ENCODE measurements around the gene ABCA4. TPM values are rescaled to one million over a fixed set of nuclear protein-coding genes. Genes with fewer than 3 reads are reported as not detected.
"Not testable (repeated sequence)": the region's sequence is repeated elsewhere in the genome, so short reads cannot be mapped to it uniquely, and the experiment has no call there.

The ABCA4 gene
- total RNA-seq, 1 experiment from 2014 or later = 1.5 TPM

- intact Hi-C loops (cut with micrococcal nuclease; ENCODE audit: unreplicated experiment) = no loop called here
Measured at GRCh38 chr1:93958032-93958725, 162.8 kb downstream of the ABCA4 start.

DNA sequence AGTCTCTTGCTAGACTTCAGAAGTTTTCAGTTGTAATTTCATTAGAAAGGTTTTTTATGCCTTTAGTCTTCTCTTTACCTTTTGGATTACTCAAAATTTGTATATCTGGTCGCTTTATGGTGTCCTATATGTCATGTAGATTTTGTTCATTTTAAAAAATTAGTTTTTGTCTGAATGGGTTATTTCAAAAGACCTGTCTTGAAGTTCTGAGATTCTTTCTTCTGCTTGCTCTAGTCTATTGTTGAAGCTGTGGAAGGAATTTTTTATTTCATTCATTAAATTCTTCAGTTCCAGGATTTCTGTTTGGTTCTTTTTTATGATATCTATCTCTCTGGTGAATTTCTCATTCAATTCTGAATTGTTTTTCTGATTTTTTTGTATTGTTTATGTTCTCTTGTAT lies 165.2 kb downstream of the ABCA4 start:
- ChIA-PET POLR2A (no interaction called here), CTCF (no interaction called here)
- DNase-seq (ENCODE audit: low read depth, low spot score) (no peak), ATAC-seq (no peak)
- H3K27me3 ChIP-seq (ENCODE audit: control insufficient read depth, insufficient read depth, low read length) = no peaks in the 10 kb centered on the region; the same call in 1 of the 2 replicates
- no peak overlapping the region for H3K4me3 ChIP-seq (ENCODE audit: low read depth in 2 of 2, low read length in 2 of 2)
- intact Hi-C loops (cut with micrococcal nuclease; ENCODE audit: unreplicated experiment) (no loop called here), in situ Hi-C loops (cut with HindIII; ENCODE audit: low pct_unique_long_range_greater_than_20kb, low sequenced_read_pairs) (no loop called here)
- BruUV-seq (replicated peaks) = no TSS peak
- no peaks in the 10 kb centered on the region for H3K36me3 ChIP-seq (ENCODE audit: control insufficient read depth, insufficient read depth, low read length)
- TF ChIP-seq CTCF (IDR thresholded peaks at IDR 0.05) (no peak), REST (IDR thresholded peaks at IDR 0.05; ENCODE audit: insufficient read depth in 1 of 2, low read depth in 2 of 2, low read length in 1 of 2) (no peak), POLR2AphosphoS5 (IDR thresholded peaks at IDR 0.05; ENCODE audit: low read depth, low read length) (no peak), TCF7L2 (IDR thresholded peaks at IDR 0.05; ENCODE audit: low read depth, low read length) (no peak), SIN3A (IDR thresholded peaks at IDR 0.05; ENCODE audit: borderline replicate concordance, insufficient read depth, low read depth, low read length) (no peak)
- H3K27ac ChIP-seq (ENCODE audit: low read length) = no peak overlapping the region
- no peaks in the 10 kb centered on the region for H3K4me1 ChIP-seq (ENCODE audit: control insufficient read depth, insufficient read depth, low read length)
- no peaks in the 10 kb centered on the region for H3K9me3 ChIP-seq (ENCODE audit: control insufficient read depth, insufficient read depth, low read depth, low read length)

More at GRCh38 chr1:93958032-93958725, 162.8 kb downstream of the ABCA4 start:
- Histone ChIP-seq H3K9me3 (ENCODE audit: control insufficient read depth, insufficient read depth, low read depth, low read length) (no peaks in the 10 kb centered on the region), H3K4me3 (ENCODE audit: low read depth in 2 of 2, low read length in 2 of 2) (no peak overlapping the region), H3K4me1 (ENCODE audit: control insufficient read depth, insufficient read depth, low read length) (no peaks in the 10 kb centered on the region), H3K27ac (ENCODE audit: low read length) (no peak overlapping the region), H3K27me3 (ENCODE audit: control insufficient read depth, insufficient read depth, low read length) (no peaks in the 10 kb centered on the region; the same call in 1 of the 2 replicates), H3K36me3 (ENCODE audit: control insufficient read depth, insufficient read depth, low read length) (no peaks in the 10 kb centered on the region)
- BruUV-seq (replicated peaks) = no TSS peak
- no peak for ATAC-seq
- in situ Hi-C loops (cut with HindIII; ENCODE audit: low pct_unique_long_range_greater_than_20kb, low sequenced_read_pairs) = no loop called here
- TF ChIP-seq TCF7L2 (IDR thresholded peaks at IDR 0.05; ENCODE audit: low read depth, low read length) (no peak), CTCF (IDR thresholded peaks at IDR 0.05) (no peak), SIN3A (IDR thresholded peaks at IDR 0.05; ENCODE audit: borderline replicate concordance, insufficient read depth, low read depth, low read length) (no peak), REST (IDR thresholded peaks at IDR 0.05; ENCODE audit: insufficient read depth in 1 of 2, low read depth in 2 of 2, low read length in 1 of 2) (no peak), POLR2AphosphoS5 (IDR thresholded peaks at IDR 0.05; ENCODE audit: low read depth, low read length) (no peak)
- ChIA-PET CTCF (no interaction called here), POLR2A (no interaction called here)
- DNase-seq (ENCODE audit: low read depth, low spot score) = no peak

- H3K27ac ChIP-seq (ENCODE audit: low read length); H3K4me3 ChIP-seq (ENCODE audit: low read depth in 2 of 2, low read length in 2 of 2); H3K9me3 ChIP-seq (ENCODE audit: control insufficient read depth, insufficient read depth, low read depth, low read length); DNase-seq (ENCODE audit: low read depth, low spot score); H3K27me3 ChIP-seq (ENCODE audit: control insufficient read depth, insufficient read depth, low read length); BruUV-seq (replicated peaks); in situ Hi-C loops (cut with HindIII; ENCODE audit: low pct_unique_long_range_greater_than_20kb, low sequenced_read_pairs); POLR2A ChIA-PET; intact Hi-C loops (cut with micrococcal nuclease; ENCODE audit: unreplicated experiment); H3K4me1 ChIP-seq (ENCODE audit: control insufficient read depth, insufficient read depth, low read length); CTCF ChIA-PET; ATAC-seq; H3K36me3 ChIP-seq (ENCODE audit: control insufficient read depth, insufficient read depth, low read length): not testable (repeated sequence)
Measured at GRCh38 chr1:93947002-93947686, 173.8 kb downstream of the ABCA4 start.

All from Panc1 (cell line).